ENCODE data around the gene CASTOR2. TPM values are rescaled to one million over a fixed set of nuclear protein-coding genes. Genes with fewer than 3 reads are reported as not detected.

CASTOR2 gene
- total RNA-seq, 1 experiment from 2014 or later, result 41.1 TPM

- ATAC-seq, result no peak
- intact Hi-C loops (cut with micrococcal nuclease; ENCODE audit: unreplicated experiment), result no loop called here
- in situ Hi-C loops (cut with HindIII; ENCODE audit: low pct_unique_long_range_greater_than_20kb, low sequenced_read_pairs), result no loop called here
These were observed 45.5 kb downstream of the CASTOR2 start for GRCh38 chr7:75010036-75010435.

DNA sequence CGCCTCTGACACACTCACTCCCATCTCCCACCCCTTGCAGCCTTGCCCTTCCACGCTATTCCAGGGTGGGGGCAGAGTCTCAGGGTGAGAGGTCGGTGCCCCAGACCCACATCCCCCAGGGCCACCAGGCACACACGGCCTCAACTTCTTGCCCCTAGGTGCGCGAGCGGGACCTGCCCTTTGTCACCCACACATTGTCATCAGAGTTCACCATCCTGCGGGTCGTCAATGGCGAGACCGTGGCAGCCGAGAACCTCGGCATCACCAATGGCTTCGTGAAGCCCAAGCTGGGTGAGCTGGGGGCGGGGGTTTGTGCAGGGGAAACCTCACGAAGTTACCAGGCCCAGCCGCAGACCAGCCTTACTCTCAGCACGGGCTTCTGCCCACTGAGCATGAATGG lies 53.3 kb downstream of the CASTOR2 start:
- H3K36me3 ChIP-seq (ENCODE audit: control insufficient read depth, insufficient read depth, low read length), result no peaks in the 10 kb centered on the region
- POLR2A ChIA-PET, result no interaction called here
- in situ Hi-C loops (cut with HindIII; ENCODE audit: low pct_unique_long_range_greater_than_20kb, low sequenced_read_pairs), result no loop called here
- intact Hi-C loops (cut with micrococcal nuclease; ENCODE audit: unreplicated experiment), result no loop called here
- CTCF ChIA-PET, result no interaction called here
- no peak overlapping the region for H3K4me3 ChIP-seq (ENCODE audit: low read depth in 2 of 2, low read length in 2 of 2)
- H3K4me1 ChIP-seq (ENCODE audit: control insufficient read depth, insufficient read depth, low read length), result no peaks in the 10 kb centered on the region
- H3K27me3 ChIP-seq (ENCODE audit: control insufficient read depth, insufficient read depth, low read length), result no peaks in the 10 kb centered on the region
- no TSS peak for BruUV-seq (replicated peaks)
- no peak overlapping the region for H3K27ac ChIP-seq (ENCODE audit: low read length)
- H3K9me3 ChIP-seq (ENCODE audit: control insufficient read depth, insufficient read depth, low read depth, low read length), result no peaks in the 10 kb centered on the region
- DNase-seq (ENCODE audit: low read depth, low spot score) (no peak), ATAC-seq (no peak)
- TF ChIP-seq SIN3A (IDR thresholded peaks at IDR 0.05; ENCODE audit: borderline replicate concordance, insufficient read depth, low read depth, low read length), result no peak
- no peak for TF ChIP-seq CTCF (IDR thresholded peaks at IDR 0.05)
- no peak for TF ChIP-seq POLR2AphosphoS5 (IDR thresholded peaks at IDR 0.05; ENCODE audit: low read depth, low read length)
- TF ChIP-seq REST (IDR thresholded peaks at IDR 0.05; ENCODE audit: insufficient read depth in 1 of 2, low read depth in 2 of 2, low read length in 1 of 2), result no peak
- no peak for TF ChIP-seq TCF7L2 (IDR thresholded peaks at IDR 0.05; ENCODE audit: low read depth, low read length)

More at GRCh38 chr7:75010036-75010435, 45.5 kb downstream of the CASTOR2 start:
- no peaks in the 10 kb centered on the region for H3K27me3 ChIP-seq (ENCODE audit: control insufficient read depth, insufficient read depth, low read length)
- H3K36me3 ChIP-seq (ENCODE audit: control insufficient read depth, insufficient read depth, low read length), result no peaks in the 10 kb centered on the region
- DNase-seq (ENCODE audit: low read depth, low spot score), result no peak
- H3K4me3 ChIP-seq (ENCODE audit: low read depth in 2 of 2, low read length in 2 of 2), result no peak overlapping the region
- TF ChIP-seq TCF7L2 (IDR thresholded peaks at IDR 0.05; ENCODE audit: low read depth, low read length), result no peak
- TF ChIP-seq CTCF (IDR thresholded peaks at IDR 0.05), result no peak
- no peak for TF ChIP-seq SIN3A (IDR thresholded peaks at IDR 0.05; ENCODE audit: borderline replicate concordance, insufficient read depth, low read depth, low read length)
- TF ChIP-seq REST (IDR thresholded peaks at IDR 0.05; ENCODE audit: insufficient read depth in 1 of 2, low read depth in 2 of 2, low read length in 1 of 2), result no peak
- no peak for TF ChIP-seq POLR2AphosphoS5 (IDR thresholded peaks at IDR 0.05; ENCODE audit: low read depth, low read length)
- no peaks in the 10 kb centered on the region for H3K9me3 ChIP-seq (ENCODE audit: control insufficient read depth, insufficient read depth, low read depth, low read length)
- no peaks in the 10 kb centered on the region for H3K4me1 ChIP-seq (ENCODE audit: control insufficient read depth, insufficient read depth, low read length)
- H3K27ac ChIP-seq (ENCODE audit: low read length), result no peak overlapping the region
- POLR2A ChIA-PET, result no interaction called here
- CTCF ChIA-PET, result no interaction called here
- no TSS peak for BruUV-seq (replicated peaks)

Data from Panc1 (cell line).